ENCODE measurements around the gene ADD2. TPM values are rescaled to one million over a fixed set of nuclear protein-coding genes. Genes with fewer than 3 reads are reported as not detected.

The ADD2 gene
- total RNA-seq, 1 experiment from 2014 or later, result 4.4 TPM

- Histone ChIP-seq H3K9ac (ENCODE audit: low read length) (no peak overlapping the region), H3K79me2 (ENCODE audit: low read length) (no peaks in the 10 kb centered on the region), H4K20me1 (ENCODE audit: low read length) (no peaks in the 10 kb centered on the region), H3K27ac (ENCODE audit: low read length) (no peak overlapping the region), H3K36me3 (ENCODE audit: low read depth, low read length) (no peaks in the 10 kb centered on the region), H3K4me1 (ENCODE audit: insufficient read depth, low read length) (no peaks in the 10 kb centered on the region), H3K4me3 (ENCODE audit: low read length) (no peak overlapping the region), H3K9me3 (ENCODE audit: low read length) (no peaks in the 10 kb centered on the region), H3K27me3 (ENCODE audit: low read length) (no peaks in the 10 kb centered on the region), H3K9me2 (replicated peaks; ENCODE audit: low read length) (no peaks in the 10 kb centered on the region), H3F3A (ENCODE audit: low read length, unreplicated experiment) (no peaks in the 10 kb centered on the region), H2AFZ (ENCODE audit: low read length) (no peak overlapping the region), H3K4me2 (ENCODE audit: low read length) (no peak overlapping the region)
- ATAC-seq (no peak), DNase-seq (no peak)
- ChIA-PET CTCF (no interaction called here), POLR2A (ENCODE audit: unreplicated experiment) (no interaction called here)
- TF ChIP-seq EZH2phosphoT487 (IDR thresholded peaks at IDR 0.05; ENCODE audit: borderline replicate concordance, low read length), result no peak
- TF ChIP-seq EZH2 (IDR thresholded peaks at IDR 0.05; ENCODE audit: low read length, unreplicated experiment), result no peak
- TF ChIP-seq CTCF (conservative IDR thresholded peaks at IDR 0.05; ENCODE audit: low read depth, low read length), result no peak
- intact Hi-C loops (cut with micrococcal nuclease), result no loop called here
- no TSS peak for BruUV-seq (replicated peaks)
Observed at GRCh38 chr2:70633508-70633907, 134.5 kb downstream of the ADD2 start.

GRCh38 chr2:70632966-70633365, 135.0 kb downstream of the ADD2 start:
- TF ChIP-seq CTCF (conservative IDR thresholded peaks at IDR 0.05; ENCODE audit: low read depth, low read length) (no peak), EZH2 (IDR thresholded peaks at IDR 0.05; ENCODE audit: low read length, unreplicated experiment) (no peak)
- Histone ChIP-seq H3K4me2 (ENCODE audit: low read length) (no peak overlapping the region), H3K4me1 (ENCODE audit: insufficient read depth, low read length) (peaks cover under 1% of the 10 kb centered on the region; the same call in 1 of the 2 replicates), H3K36me3 (ENCODE audit: low read depth, low read length) (no peaks in the 10 kb centered on the region), H3K27me3 (ENCODE audit: low read length) (no peaks in the 10 kb centered on the region), H3K9ac (ENCODE audit: low read length) (no peak overlapping the region), H2AFZ (ENCODE audit: low read length) (no peak overlapping the region), H4K20me1 (ENCODE audit: low read length) (no peaks in the 10 kb centered on the region), H3K9me3 (ENCODE audit: low read length) (no peaks in the 10 kb centered on the region), H3K27ac (ENCODE audit: low read length) (no peak overlapping the region), H3K4me3 (ENCODE audit: low read length) (no peak overlapping the region), H3K9me2 (replicated peaks; ENCODE audit: low read length) (no peaks in the 10 kb centered on the region), H3F3A (ENCODE audit: low read length, unreplicated experiment) (no peaks in the 10 kb centered on the region), H3K79me2 (ENCODE audit: low read length) (no peaks in the 10 kb centered on the region)
- DNase-seq (no peak), ATAC-seq (no peak)
- ChIA-PET POLR2A (ENCODE audit: unreplicated experiment) (no interaction called here), CTCF (no interaction called here)
- no TSS peak for BruUV-seq (replicated peaks)
- intact Hi-C loops (cut with micrococcal nuclease), result no loop called here

- Histone ChIP-seq H3F3A (ENCODE audit: low read length, unreplicated experiment) (no peaks in the 10 kb centered on the region), H3K4me1 (ENCODE audit: insufficient read depth, low read length) (peaks cover 6% of the 10 kb centered on the region), H3K4me3 (ENCODE audit: low read length) (no peak overlapping the region), H4K20me1 (ENCODE audit: low read length) (no peaks in the 10 kb centered on the region), H3K27me3 (ENCODE audit: low read length) (no peaks in the 10 kb centered on the region), H2AFZ (ENCODE audit: low read length) (no peak overlapping the region), H3K9ac (ENCODE audit: low read length) (no peak overlapping the region), H3K4me2 (ENCODE audit: low read length) (no peak overlapping the region), H3K27ac (ENCODE audit: low read length) (no peak overlapping the region), H3K9me2 (replicated peaks; ENCODE audit: low read length) (no peaks in the 10 kb centered on the region), H3K9me3 (ENCODE audit: low read length) (no peaks in the 10 kb centered on the region), H3K79me2 (ENCODE audit: low read length) (no peaks in the 10 kb centered on the region), H3K36me3 (ENCODE audit: low read depth, low read length) (no peaks in the 10 kb centered on the region)
- ATAC-seq, result no peak
- CTCF ChIA-PET, result no interaction called here
- BruUV-seq (replicated peaks), result no TSS peak
- no peak for TF ChIP-seq CTCF (conservative IDR thresholded peaks at IDR 0.05; ENCODE audit: low read depth, low read length)
- TF ChIP-seq EZH2 (IDR thresholded peaks at IDR 0.05; ENCODE audit: low read length, unreplicated experiment), result no peak
- no peak for TF ChIP-seq EZH2phosphoT487 (IDR thresholded peaks at IDR 0.05; ENCODE audit: borderline replicate concordance, low read length)
- intact Hi-C loops (cut with micrococcal nuclease), result no loop called here
- DNase-seq, result no peak
- POLR2A ChIA-PET (ENCODE audit: unreplicated experiment), result no interaction called here
Observed at GRCh38 chr2:70632388-70632787, 135.6 kb downstream of the ADD2 start.

Measured in PC-3 (cell line).